GM19467 (cell line): ENCODE data around the gene AQP3.
"Not testable (repeated sequence)": the region's sequence is repeated elsewhere in the genome, so short reads cannot be mapped to it uniquely, and the experiment has no call there.

Source experiments
- ATAC-seq: cut with Tn5 transposase; IDR thresholded peaks from one replicate; pipeline ENCODE4 v1.9.1; 2021; ENCODE audit warnings: mild to moderate bottlenecking, moderate library complexity; ENCODE audit not compliant: unreplicated experiment

AQP3 gene

GRCh38 chr9:33465596-33466564 is 18.5 kb upstream of the AQP3 start:
- ATAC-seq = no peak

DNA sequence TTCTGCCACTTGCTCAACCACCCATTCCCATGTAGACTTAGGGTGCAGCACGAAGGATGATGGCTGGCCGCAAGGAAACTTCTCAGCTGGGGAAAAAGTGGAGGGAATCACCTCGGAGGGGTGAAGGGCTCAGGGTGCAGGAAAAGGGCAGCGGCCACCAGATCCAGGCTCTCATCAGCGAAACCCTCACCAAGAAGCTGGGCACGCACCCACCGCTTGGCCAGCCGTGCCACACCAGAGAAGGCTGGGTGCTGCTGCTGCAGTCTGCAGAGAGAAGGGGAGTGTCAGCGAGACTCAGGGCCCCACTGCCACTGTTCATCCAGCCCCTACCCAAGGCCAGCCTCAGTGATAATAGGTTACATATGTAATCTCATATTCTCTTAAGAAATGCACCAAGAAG is 17.7 kb upstream of the AQP3 start:
- ATAC-seq = no peak

- ATAC-seq = no peak
Measured at GRCh38 chr9:33464045-33464636, 16.7 kb upstream of the AQP3 start.

GRCh38 chr9:33463151-33463550 is 15.8 kb upstream of the AQP3 start:
- ATAC-seq = no peak

GRCh38 chr9:33461492-33461891 is 14.1 kb upstream of the AQP3 start:
- ATAC-seq = no peak

DNA sequence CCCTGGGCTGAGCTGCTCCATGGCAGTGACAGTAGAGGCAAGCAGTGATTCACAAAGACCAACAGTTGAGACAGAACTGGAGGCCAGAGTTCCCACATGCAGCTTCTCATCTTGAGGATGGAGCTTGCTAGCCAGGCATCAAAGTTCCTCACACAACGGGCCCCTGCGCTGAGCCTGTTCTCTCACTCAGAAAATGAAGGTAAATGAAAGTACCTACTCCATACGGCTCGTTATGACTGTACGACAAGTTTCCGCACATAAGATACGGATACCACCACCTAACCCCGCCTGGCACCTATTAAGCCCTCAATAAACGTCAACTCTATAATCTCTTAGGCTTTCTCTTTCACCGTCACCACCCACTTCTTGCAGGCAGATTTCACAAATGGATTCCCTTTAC is 13.5 kb upstream of the AQP3 start:
- ATAC-seq = no peak

- ATAC-seq = no peak
Measured at GRCh38 chr9:33459115-33459514, 11.7 kb upstream of the AQP3 start.

GRCh38 chr9:33458444-33458843 is 11.1 kb upstream of the AQP3 start:
- ATAC-seq = no peak

GRCh38 chr9:33455945-33456344 is 8.6 kb upstream of the AQP3 start:
- no peak for ATAC-seq

DNA sequence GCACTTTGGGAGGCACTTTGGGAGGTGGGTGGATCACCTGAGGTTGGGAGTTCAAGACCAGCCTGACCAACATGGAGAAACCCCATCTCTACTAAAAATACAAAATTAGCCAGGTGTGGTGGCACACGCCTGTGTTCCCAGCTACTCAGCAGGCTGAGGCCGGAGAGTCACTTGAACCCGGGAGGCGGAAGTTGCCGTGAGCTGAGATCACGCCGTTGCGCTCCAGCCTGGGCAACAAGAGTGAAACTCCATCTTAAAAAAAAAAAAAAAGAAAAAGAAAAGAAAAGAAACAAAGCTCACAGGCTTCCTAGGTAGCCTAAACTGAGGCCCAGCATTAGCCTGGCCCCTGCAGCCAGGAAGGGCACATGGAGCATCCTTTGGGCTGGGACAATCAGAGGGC is 8.1 kb upstream of the AQP3 start:
- not testable (repeated sequence) for ATAC-seq

DNA sequence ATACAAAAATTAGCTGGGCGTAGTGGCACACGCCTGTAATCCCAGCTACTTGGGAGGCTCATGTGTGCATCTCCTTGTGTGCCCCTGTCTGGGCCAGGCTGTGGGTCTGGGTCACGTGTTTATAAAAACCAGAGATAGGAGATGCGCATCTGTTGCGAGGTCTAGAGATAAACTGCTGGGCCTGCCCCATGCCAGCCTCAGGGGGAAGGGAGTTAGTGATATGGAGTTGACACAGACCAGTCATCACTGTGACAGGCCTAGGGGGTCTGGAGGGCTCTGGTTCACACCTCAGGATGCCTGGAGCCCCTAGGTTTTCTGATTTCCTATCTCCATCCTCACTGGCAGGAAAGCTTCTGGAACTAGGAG is 7.3 kb upstream of the AQP3 start:
- ATAC-seq = not testable (repeated sequence)

DNA sequence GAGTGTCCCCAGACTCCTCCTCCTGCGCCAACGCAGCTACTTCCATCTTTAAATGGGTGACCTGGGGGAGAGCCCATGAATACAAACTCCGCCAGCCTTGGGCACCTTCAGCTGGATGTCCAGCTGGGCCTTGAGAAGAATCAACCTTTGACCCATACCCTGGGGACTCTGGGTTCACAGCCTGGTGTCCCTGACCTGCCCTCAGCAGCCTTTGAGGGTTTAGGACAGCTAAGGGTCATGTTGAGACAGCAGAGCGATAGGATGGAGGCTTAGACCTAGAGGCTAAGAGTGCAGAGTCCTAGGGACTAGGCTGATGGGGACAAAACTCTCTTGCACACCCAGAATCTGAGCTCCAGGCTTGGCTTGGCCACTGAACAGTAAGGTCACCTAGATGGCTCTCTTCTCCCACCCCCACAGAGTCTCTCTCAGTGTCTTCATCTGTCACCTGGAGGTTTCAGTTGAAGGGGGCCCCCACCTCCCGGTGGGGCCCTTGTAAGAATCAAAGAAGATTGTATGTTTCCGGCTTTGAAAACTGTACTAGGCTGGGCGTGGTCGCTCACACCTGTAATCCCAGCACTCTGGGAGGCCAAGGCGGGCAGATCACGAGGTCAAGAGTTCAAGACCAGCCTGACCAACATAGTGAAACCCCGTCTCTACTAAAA is 6.7 kb upstream of the AQP3 start:
- ATAC-seq = peak; percentile 45

DNA sequence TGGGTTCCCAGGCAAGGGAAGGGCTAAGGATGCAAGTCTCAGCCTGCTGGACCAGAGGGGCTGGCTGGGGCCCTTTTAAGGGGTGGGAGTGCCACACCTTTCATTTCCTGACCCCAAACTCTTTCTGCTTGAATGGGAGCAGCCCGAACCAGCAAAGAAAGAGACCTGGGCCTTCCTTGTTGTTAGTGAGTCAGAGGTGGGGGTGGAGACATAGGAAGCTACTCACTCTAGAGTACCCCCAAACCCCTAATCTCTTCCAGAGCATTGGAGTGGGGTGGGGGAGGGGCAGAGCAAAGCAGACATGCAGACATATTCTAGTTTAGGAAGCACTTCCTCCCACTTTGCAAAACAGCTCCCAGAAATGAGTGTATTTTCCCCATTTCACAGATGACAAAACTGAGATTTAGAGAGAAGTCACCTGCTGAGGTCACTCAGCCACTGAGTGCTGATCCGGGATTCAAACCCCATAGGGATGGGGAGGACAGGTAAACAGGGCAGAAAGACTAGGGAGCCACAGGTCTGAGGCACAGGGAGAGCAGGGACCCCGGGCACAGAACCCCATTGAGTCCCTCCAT is 6.0 kb upstream of the AQP3 start:
- ATAC-seq = no peak

GRCh38 chr9:33452828-33453271 is 5.5 kb upstream of the AQP3 start:
- no peak for ATAC-seq

- ATAC-seq = no peak
Measured at GRCh38 chr9:33450621-33451146, 3.3 kb upstream of the AQP3 start.

- no peak for ATAC-seq
Measured at GRCh38 chr9:33449715-33450114, 2.3 kb upstream of the AQP3 start.

GRCh38 chr9:33447799-33448553 is 583 bp upstream of the AQP3 start:
- ATAC-seq = no peak

DNA sequence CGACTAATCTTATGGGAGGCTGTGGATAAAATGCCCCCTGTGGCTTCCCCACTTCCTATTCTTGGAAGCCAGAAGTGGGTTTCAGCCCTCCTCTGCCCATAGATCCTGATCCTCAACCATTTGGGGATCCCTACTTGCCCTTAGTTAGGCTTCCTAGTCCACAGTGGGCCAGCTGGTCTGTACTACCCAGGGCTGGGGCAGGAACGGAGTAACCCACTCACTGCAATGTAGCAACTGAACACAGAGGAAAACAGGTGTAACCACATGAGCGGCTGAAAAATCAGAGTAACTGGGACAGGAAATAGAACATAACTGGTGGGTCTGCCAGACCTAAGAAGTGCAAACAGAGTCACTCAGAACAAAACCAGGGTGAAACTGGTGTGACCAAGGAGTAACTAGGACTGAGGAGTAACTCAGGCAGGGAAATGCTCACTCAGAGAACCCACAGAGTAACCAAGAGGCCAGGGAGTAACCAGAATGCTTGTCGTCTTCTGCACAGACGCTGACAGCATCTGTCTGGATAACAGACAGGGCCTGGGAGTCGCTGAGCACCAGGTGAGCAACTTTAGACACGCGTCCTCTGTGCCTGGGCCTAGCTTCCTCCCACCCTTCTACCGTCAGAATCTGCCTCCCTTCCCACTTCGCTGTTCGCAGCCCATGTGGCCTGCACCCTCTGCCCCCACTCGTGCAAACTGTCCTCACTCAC is 1.0 kb downstream of the AQP3 start:
- ATAC-seq = peak; percentile 83

- ATAC-seq = no peak
Measured at GRCh38 chr9:33445389-33446239, 1.8 kb downstream of the AQP3 start.
